Trophoblast cell (in vitro differentiated cells and primary cell): Measurements from ENCODE around the gene SCAPER.
"Not testable (repeated sequence)": the region's sequence is repeated elsewhere in the genome, so short reads cannot be mapped to it uniquely, and the experiment has no call there.

ENCODE experiments used
- DNase-seq, 2 donors: peaks; one replicate each; pipeline ENCODE4 v3.0.0-alpha.2; 2016
- H2AFZ ChIP-seq: 2 replicates; pipeline ENCODE4 v1.6.1; 2013; ENCODE audit warnings: low read length, moderate library complexity, mild to moderate bottlenecking; ENCODE audit not compliant: insufficient read depth, poor library complexity
- H2AK5ac ChIP-seq: 2 replicates; pipeline ENCODE4 v1.6.1; 2013; ENCODE audit warnings: mild to moderate bottlenecking, low read length
- H2BK120ac ChIP-seq: 2 replicates; pipeline ENCODE4 v1.6.1; 2013; ENCODE audit warnings: low read length, mild to moderate bottlenecking, moderate library complexity; ENCODE audit not compliant: insufficient read depth, poor library complexity
- H2BK12ac ChIP-seq: 2 replicates; pipeline ENCODE4 v1.6.1; 2013; ENCODE audit warnings: mild to moderate bottlenecking, low read length, moderate library complexity
- H2BK5ac ChIP-seq: 2 replicates; pipeline ENCODE4 v1.6.1; 2013; ENCODE audit warnings: low read length, low read depth, moderate library complexity, mild to moderate bottlenecking; ENCODE audit not compliant: poor library complexity
- H3K14ac ChIP-seq: 2 replicates; pipeline ENCODE4 v1.6.1; 2013; ENCODE audit warnings: mild to moderate bottlenecking, low read length
- H3K18ac ChIP-seq: 2 replicates; pipeline ENCODE4 v1.6.1; 2013; ENCODE audit warnings: mild to moderate bottlenecking, low read length
- H3K23ac ChIP-seq: 2 replicates; pipeline ENCODE4 v1.6.1; 2013; ENCODE audit warnings: low read length
- H3K27ac ChIP-seq: 2 replicates; pipeline ENCODE4 v1.5.1; 2013; ENCODE audit warnings: low read depth, mild to moderate bottlenecking, inconsistent platforms, low read length, moderate library complexity
- H3K27me3 ChIP-seq: 2 replicates; pipeline ENCODE4 v1.6.1; 2013; ENCODE audit warnings: inconsistent platforms, mild to moderate bottlenecking, low read length, moderate library complexity; ENCODE audit not compliant: insufficient read depth
- H3K36me3 ChIP-seq, 2 experiments: 1 replicate in 1 of 2; 2 replicates in 1 of 2; pipeline ENCODE4 v1.6.1; 2013; ENCODE audit warnings: low read length in 2 of 2, mild to moderate bottlenecking in 2 of 2, moderate library complexity in 1 of 2; ENCODE audit not compliant: insufficient read depth in 2 of 2, control insufficient read depth in 1 of 2
- H3K4ac ChIP-seq: 2 replicates; pipeline ENCODE4 v1.6.1; 2013; ENCODE audit warnings: low read depth, mild to moderate bottlenecking, low read length, moderate library complexity
- H3K4me1 ChIP-seq, 2 experiments: 1 replicate in 1 of 2; 2 replicates in 1 of 2; pipeline ENCODE4 v1.6.1; 2013; ENCODE audit warnings: low read length in 2 of 2, mild to moderate bottlenecking in 2 of 2, moderate library complexity in 1 of 2; ENCODE audit not compliant: insufficient read depth in 2 of 2, control insufficient read depth in 1 of 2
- H3K4me2 ChIP-seq: 2 replicates; pipeline ENCODE4 v1.6.1; 2013; ENCODE audit warnings: inconsistent platforms, mild to moderate bottlenecking, low read length, moderate library complexity
- H3K4me3 ChIP-seq: 2 replicates; pipeline ENCODE4 v1.5.1; 2013; ENCODE audit warnings: mild to moderate bottlenecking, low read depth, low read length, inconsistent platforms
- H3K79me1 ChIP-seq: one replicate; pipeline ENCODE4 v1.6.1; 2013; ENCODE audit warnings: low read length
- H3K79me2 ChIP-seq: 2 replicates; pipeline ENCODE4 v1.6.1; 2013; ENCODE audit warnings: low read length, mild to moderate bottlenecking; ENCODE audit not compliant: control insufficient read depth, insufficient read depth, poor library complexity
- H3K9ac ChIP-seq: 2 replicates; pipeline ENCODE4 v1.6.1; 2013; ENCODE audit warnings: mild to moderate bottlenecking, low read length
- H3K9me3 ChIP-seq: 2 replicates; pipeline ENCODE4 v1.6.1; 2013; ENCODE audit warnings: low read depth, mild to moderate bottlenecking, control low read depth, inconsistent platforms, low read length; ENCODE audit not compliant: insufficient read depth
- H4K12ac ChIP-seq: 2 replicates; pipeline ENCODE4 v1.6.1; 2013; ENCODE audit warnings: low read depth, mild to moderate bottlenecking, low read length, moderate library complexity
- H4K8ac ChIP-seq: 2 replicates; pipeline ENCODE4 v1.6.1; 2013; ENCODE audit warnings: low read depth, mild to moderate bottlenecking, low read length, moderate library complexity
- H4K91ac ChIP-seq: one replicate; pipeline ENCODE4 v1.6.1; 2013; ENCODE audit warnings: low read depth, mild to moderate bottlenecking, low read length, moderate library complexity
- WGBS: extraction: QIAGEN DNeasy Blood & Tissue Kit; methylation state at CpG from one replicate; pipeline ENCODE4 v1.1.7; 2013; ENCODE audit warnings: missing lambda C conversion rate; ENCODE audit not compliant: insufficient read length, insufficient coverage; ENCODE audit errors: extremely low coverage; 5-methylcytosine and 5-hydroxymethylcytosine counted together

Gene SCAPER

DNA sequence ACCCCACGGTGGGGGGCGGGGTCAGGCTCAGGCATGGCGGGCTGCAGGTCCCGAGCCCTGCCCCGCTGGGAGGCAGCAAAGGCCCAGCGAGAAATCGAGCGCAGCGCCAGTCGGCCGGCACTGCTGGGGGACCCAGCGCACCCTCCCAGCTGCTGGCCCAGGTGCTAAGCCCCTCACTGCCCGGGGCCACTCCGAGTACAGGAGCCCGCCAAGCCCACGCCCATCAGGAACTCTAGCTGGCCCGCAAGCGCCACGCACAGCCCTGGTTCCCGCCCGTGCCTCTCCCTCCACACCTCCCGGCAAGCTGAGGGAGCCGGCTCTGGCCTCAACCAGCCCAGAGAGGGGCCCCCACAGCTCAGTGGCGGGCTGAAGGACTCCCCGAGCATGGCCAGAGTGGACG lies 29.2 kb downstream of the SCAPER start:
- Histone ChIP-seq H3K4ac (no peak overlapping the region), H2BK120ac (no peak overlapping the region), H4K91ac (no peak overlapping the region), H2BK12ac (no peak overlapping the region), H3K23ac (no peak overlapping the region), H3K9me3 (no peaks in the 10 kb centered on the region), H3K18ac (no peak overlapping the region), H3K79me2 (no peaks in the 10 kb centered on the region), H3K79me1 (no peaks in the 10 kb centered on the region), H2BK5ac (no peak overlapping the region), H3K9ac (no peak overlapping the region), H2AK5ac (no peak overlapping the region), H3K36me3 (no peaks in the 10 kb centered on the region), H3K14ac (no peak overlapping the region), H4K12ac (no peak overlapping the region), H3K27ac (no peak overlapping the region), H3K27me3 (no peaks in the 10 kb centered on the region), H3K4me1 (no peaks in the 10 kb centered on the region), H2AFZ (no peak overlapping the region), H3K4me2 (no peak overlapping the region), H3K4me3 (no peak overlapping the region), H4K8ac (no peak overlapping the region)
- WGBS = no CpG with 5 or more reads among the region's 26 CpGs
- DNase-seq = no peak

DNA sequence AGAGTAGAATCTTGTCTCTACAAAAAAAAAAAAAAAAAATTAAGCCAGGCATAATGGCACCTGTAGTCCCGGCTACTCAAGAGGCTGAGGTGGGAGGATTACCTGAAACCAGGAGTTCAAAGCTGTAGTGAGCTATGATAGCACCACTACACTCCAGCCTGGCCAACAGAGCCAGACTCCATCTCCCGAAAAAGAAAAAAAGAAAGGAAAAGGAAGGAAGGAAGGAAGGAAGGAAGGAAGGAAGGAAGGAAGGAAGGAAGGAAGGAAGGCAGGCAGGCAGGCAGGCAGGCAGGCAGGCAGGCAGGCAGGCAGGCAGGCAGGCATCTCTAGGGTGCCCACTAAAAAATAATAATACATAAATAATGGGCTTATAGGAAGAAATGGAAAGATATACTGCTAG lies 32.1 kb downstream of the SCAPER start:
- not testable (repeated sequence) for H3K4me2 ChIP-seq, H3K27me3 ChIP-seq, H3K9ac ChIP-seq, H3K27ac ChIP-seq, H4K8ac ChIP-seq, H3K18ac ChIP-seq, H3K9me3 ChIP-seq, H3K4ac ChIP-seq, H2BK120ac ChIP-seq, H4K12ac ChIP-seq, H3K14ac ChIP-seq, H3K4me1 ChIP-seq, H2BK12ac ChIP-seq, H3K79me2 ChIP-seq, H3K79me1 ChIP-seq, H2BK5ac ChIP-seq, H3K23ac ChIP-seq, DNase-seq, H2AK5ac ChIP-seq, H2AFZ ChIP-seq, H3K4me3 ChIP-seq, H3K36me3 ChIP-seq, H4K91ac ChIP-seq
- WGBS = no CpG with 5 or more reads among the region's 2 CpGs

DNA sequence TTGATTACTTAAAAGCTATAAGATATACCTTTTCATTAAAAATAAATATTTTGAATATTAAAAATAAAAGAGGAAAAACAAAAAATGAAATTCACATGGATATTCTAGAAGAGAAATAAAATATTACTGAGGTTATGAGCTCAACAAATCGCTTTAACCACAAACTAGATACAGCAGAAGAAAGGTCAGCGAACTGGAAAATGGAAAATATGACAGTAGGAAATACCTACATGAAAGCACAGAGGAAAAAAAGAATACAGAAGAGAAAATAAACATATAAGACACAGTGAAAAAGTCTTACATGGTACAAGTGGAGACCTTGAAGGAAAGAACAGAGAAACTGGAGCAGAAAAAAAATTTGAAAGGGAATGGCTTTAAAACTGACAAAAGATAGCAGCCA lies 33.2 kb downstream of the SCAPER start:
- no CpG with 5 or more reads among the region's 2 CpGs for WGBS

DNA sequence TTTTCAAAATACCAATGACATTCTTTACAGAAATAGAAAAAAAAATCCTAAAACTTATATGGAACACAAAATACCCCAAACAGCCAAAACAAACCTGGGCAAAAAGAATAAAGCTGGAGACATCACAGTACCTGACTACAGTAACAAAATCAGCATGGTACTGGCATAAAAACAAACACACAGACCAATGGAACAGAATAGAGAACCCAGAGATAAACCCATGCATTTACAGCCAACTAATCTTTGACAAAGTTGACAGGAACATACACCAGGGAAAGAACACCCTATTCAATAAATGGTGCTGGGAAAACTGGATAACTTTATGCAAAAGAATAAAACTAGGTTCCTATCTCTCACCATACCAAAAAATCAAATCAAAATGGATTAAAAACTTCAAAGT lies 36.4 kb downstream of the SCAPER start:
- DNase-seq = no peak
- H2BK12ac ChIP-seq = no peak overlapping the region

More for the DNA sequence above, 33.2 kb downstream of the SCAPER start:
- no peak overlapping the region for H2AFZ ChIP-seq
- H3K23ac ChIP-seq = no peak overlapping the region
- H3K4me3 ChIP-seq = no peak overlapping the region
- H2BK120ac ChIP-seq = no peak overlapping the region
- no peaks in the 10 kb centered on the region for H3K4me1 ChIP-seq
- H3K9ac ChIP-seq = no peak overlapping the region
- H3K36me3 ChIP-seq = no peaks in the 10 kb centered on the region
- no peak overlapping the region for H3K18ac ChIP-seq
- H2BK12ac ChIP-seq = no peak overlapping the region
- H4K91ac ChIP-seq = no peak overlapping the region
- H3K9me3 ChIP-seq = no peaks in the 10 kb centered on the region
- H3K79me2 ChIP-seq = no peaks in the 10 kb centered on the region
- no peak overlapping the region for H3K4me2 ChIP-seq
- no peak overlapping the region for H3K14ac ChIP-seq
- no peaks in the 10 kb centered on the region for H3K27me3 ChIP-seq
- no peak for DNase-seq
- no peak overlapping the region for H3K4ac ChIP-seq
- no peak overlapping the region for H4K12ac ChIP-seq
- no peak overlapping the region for H2AK5ac ChIP-seq
- no peaks in the 10 kb centered on the region for H3K79me1 ChIP-seq
- no peak overlapping the region for H3K27ac ChIP-seq
- no peak overlapping the region for H4K8ac ChIP-seq
- H2BK5ac ChIP-seq = no peak overlapping the region

More for the DNA sequence above, 36.4 kb downstream of the SCAPER start:
- Histone ChIP-seq H3K14ac (no peak overlapping the region), H2AFZ (no peak overlapping the region), H3K9ac (no peak overlapping the region), H4K8ac (no peak overlapping the region), H4K12ac (no peak overlapping the region), H3K79me2 (no peaks in the 10 kb centered on the region), H3K27ac (no peak overlapping the region), H2BK5ac (no peak overlapping the region), H3K4me1 (no peaks in the 10 kb centered on the region), H2AK5ac (no peak overlapping the region), H3K79me1 (no peaks in the 10 kb centered on the region), H3K36me3 (no peaks in the 10 kb centered on the region), H3K4me2 (no peak overlapping the region), H2BK120ac (no peak overlapping the region), H3K4me3 (no peak overlapping the region), H4K91ac (no peak overlapping the region), H3K4ac (no peak overlapping the region), H3K18ac (no peak overlapping the region), H3K27me3 (no peaks in the 10 kb centered on the region), H3K23ac (no peak overlapping the region), H3K9me3 (no peaks in the 10 kb centered on the region)
